HFF-Myc (cell line): Measurements from ENCODE around the gene NOPCHAP1.
"Not testable (repeated sequence)": the region's sequence is repeated elsewhere in the genome, so short reads cannot be mapped to it uniquely, and the experiment has no call there.

Experiments used
- DNase-seq: peaks from one replicate; pipeline ENCODE4 v3.0.0-alpha.2; 2011; ENCODE audit warnings: low read depth; ENCODE audit errors: extremely low read depth
- H3K4me3 ChIP-seq: replicated peaks from 2 replicates; pipeline ENCODE4 v1.5.1; 2011; ENCODE audit warnings: low read depth, mild to moderate bottlenecking, control low read depth, low read length
- TF ChIP-seq, protein P1 (sequence below): IDR thresholded peaks from 2 replicates; pipeline ENCODE4 v1.5.1; 2012; ENCODE audit warnings: mild to moderate bottlenecking, low read depth, low read length, control low read depth; ENCODE audit errors: missing control alignments

NOPCHAP1 gene

GRCh38 chr12:104975587-104976343 is 10.4 kb upstream of the NOPCHAP1 start:
- no peak overlapping the region for H3K4me3 ChIP-seq
- no peak for DNase-seq
- TF ChIP-seq, protein P1, sequence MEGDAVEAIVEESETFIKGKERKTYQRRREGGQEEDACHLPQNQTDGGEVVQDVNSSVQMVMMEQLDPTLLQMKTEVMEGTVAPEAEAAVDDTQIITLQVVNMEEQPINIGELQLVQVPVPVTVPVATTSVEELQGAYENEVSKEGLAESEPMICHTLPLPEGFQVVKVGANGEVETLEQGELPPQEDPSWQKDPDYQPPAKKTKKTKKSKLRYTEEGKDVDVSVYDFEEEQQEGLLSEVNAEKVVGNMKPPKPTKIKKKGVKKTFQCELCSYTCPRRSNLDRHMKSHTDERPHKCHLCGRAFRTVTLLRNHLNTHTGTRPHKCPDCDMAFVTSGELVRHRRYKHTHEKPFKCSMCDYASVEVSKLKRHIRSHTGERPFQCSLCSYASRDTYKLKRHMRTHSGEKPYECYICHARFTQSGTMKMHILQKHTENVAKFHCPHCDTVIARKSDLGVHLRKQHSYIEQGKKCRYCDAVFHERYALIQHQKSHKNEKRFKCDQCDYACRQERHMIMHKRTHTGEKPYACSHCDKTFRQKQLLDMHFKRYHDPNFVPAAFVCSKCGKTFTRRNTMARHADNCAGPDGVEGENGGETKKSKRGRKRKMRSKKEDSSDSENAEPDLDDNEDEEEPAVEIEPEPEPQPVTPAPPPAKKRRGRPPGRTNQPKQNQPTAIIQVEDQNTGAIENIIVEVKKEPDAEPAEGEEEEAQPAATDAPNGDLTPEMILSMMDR = no peak

DNA sequence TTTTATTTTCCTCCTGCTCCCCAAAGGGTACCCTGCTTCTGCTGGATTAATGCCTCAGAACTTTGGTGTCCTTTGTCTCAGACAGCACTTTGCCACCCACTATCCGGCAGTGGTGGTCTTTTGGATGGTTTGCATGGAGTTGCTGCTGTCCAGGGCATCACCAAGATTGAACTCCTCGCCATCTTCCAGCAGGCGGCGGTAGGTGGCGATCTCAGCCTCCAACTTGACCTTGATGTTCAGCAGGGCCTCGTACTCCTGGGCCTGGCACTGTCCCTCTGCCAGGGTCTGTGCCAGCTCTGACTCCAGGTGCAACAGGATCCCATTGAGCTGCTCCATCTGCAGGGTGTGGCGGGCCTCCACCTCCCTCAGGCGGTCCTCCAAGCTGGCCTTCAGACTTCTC is 9.4 kb upstream of the NOPCHAP1 start:
- DNase-seq = no peak
- no peak overlapping the region for H3K4me3 ChIP-seq
- TF ChIP-seq, protein P1 = no peak

GRCh38 chr12:104977688-104978087 is 8.4 kb upstream of the NOPCHAP1 start:
- DNase-seq, H3K4me3 ChIP-seq: not testable (repeated sequence)

- TF ChIP-seq, protein P1 = no peak
- no peak for DNase-seq
- H3K4me3 ChIP-seq = no peak overlapping the region
Measured at GRCh38 chr12:104985206-104985605, 910 bp upstream of the NOPCHAP1 start.

DNA sequence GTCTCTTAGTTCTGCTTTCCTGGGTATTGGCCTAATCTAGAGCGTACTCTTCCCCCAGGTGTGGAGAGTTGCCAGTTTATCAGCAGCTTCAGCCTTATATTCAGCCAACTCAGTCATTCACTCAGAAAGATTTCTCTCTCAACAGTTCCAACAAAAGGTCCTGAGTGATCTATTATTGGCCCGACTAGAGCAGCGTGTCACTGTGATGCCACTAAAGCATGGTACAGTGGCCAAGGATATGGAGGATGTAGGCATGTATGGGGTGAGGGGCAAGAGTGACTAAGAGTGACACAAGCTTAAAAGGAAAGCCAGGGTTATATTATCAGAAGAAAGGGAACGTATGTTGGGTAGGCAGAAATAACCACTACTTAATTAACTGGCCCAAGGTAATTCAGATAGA is 4.8 kb downstream of the NOPCHAP1 start:
- H3K4me3 ChIP-seq = no peak overlapping the region
- DNase-seq = no peak
- TF ChIP-seq, protein P1 = no peak

- H3K4me3 ChIP-seq = no peak overlapping the region
- TF ChIP-seq, protein P1 = no peak
- DNase-seq = no peak
Measured at GRCh38 chr12:104991565-104992128, 5.5 kb downstream of the NOPCHAP1 start.

DNA sequence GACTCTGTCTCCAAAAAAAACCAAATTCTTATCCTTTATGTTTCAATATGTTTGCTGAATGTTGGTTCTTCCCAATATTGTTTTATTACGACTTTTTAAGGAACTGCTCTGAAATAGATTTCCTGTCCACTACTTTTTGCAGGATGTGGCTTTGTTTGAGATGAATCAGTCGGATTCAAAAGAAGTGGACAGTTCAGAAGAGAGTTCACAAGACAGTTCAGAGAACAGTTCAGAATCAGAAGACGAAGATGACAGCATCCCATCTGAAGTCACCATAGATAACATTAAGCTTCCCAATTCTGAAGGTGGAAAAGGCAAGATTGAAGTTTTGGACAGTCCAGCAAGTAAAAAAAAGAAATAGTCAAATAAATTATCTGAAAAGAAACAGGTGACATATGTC is 8.2 kb downstream of the NOPCHAP1 start:
- H3K4me3 ChIP-seq = no peak overlapping the region
- no peak for DNase-seq
- TF ChIP-seq, protein P1 = no peak
